HepG2 (cell line): ENCODE data around the gene TAF1A. TPM values are rescaled to one million over a fixed set of nuclear protein-coding genes. Genes with fewer than 3 reads are reported as not detected.

Experiments
- AHDC1 ChIP-seq: sonication (generic); formaldehyde crosslinking; IDR thresholded peaks from 2 replicates; pipeline ENCODE4 v1.5.1; 2020; ENCODE audit warnings: mild to moderate bottlenecking, missing genetic modification reagents, borderline replicate concordance
- ARID2 ChIP-seq: sonication (generic); formaldehyde crosslinking; IDR thresholded peaks from 2 replicates; pipeline ENCODE4 v1.8.1; 2022; ENCODE audit warnings: mild to moderate bottlenecking, missing genetic modification reagents, borderline replicate concordance
- ATF7-NPFF ChIP-seq: sonication (generic); formaldehyde crosslinking; IDR thresholded peaks from 2 replicates; pipeline ENCODE4 v1.8.1; 2023; ENCODE audit warnings: mild to moderate bottlenecking, low read depth, missing genetic modification reagents, moderate library complexity
- ATM ChIP-seq: fragments of 450-650 bp; IDR thresholded peaks from 2 replicates; pipeline ENCODE4 v1.7.1; 2017; ENCODE audit warnings: mild to moderate bottlenecking, borderline replicate concordance
- CHD4 ChIP-seq: fragments of 200-600 bp; sonication (generic); IDR thresholded peaks from 2 replicates; pipeline ENCODE4 v1.7.0; 2017; ENCODE audit warnings: mild to moderate bottlenecking, low read length, borderline replicate concordance
- ESRRA ChIP-seq: sonication (generic); formaldehyde crosslinking; IDR thresholded peaks from 2 replicates; pipeline ENCODE4 v1.5.1; 2020; ENCODE audit warnings: mild to moderate bottlenecking, low read depth, missing genetic modification reagents
- FOXK1 ChIP-seq: sonication (generic); formaldehyde crosslinking; IDR thresholded peaks from 2 replicates; pipeline ENCODE4 v1.4.0; 2020; ENCODE audit warnings: low read depth, missing genetic modification reagents, borderline replicate concordance
- GABPA ChIP-seq, 2 experiments: IDR thresholded peaks; 2 replicates each; pipeline ENCODE4 v1.6.1; 2011 to 2016; ENCODE audit warnings: low read depth in 2 of 2, low read length in 1 of 2, missing biosample characterization in 1 of 2, missing genetic modification characterization in 1 of 2
- GATAD2A ChIP-seq: IDR thresholded peaks from 2 replicates; pipeline ENCODE4 v1.6.1; 2016
- HMG20B ChIP-seq: conservative IDR thresholded peaks from 2 replicates; pipeline ENCODE4 v1.6.1; 2016; ENCODE audit warnings: missing genetic modification reagents, missing compliant biosample characterization
- HOMEZ ChIP-seq: IDR thresholded peaks from 2 replicates; pipeline ENCODE4 v1.6.1; 2016; ENCODE audit warnings: low read depth
- IRX3 ChIP-seq: sonication (generic); formaldehyde crosslinking; IDR thresholded peaks from 2 replicates; pipeline ENCODE4 v1.8.1; 2023; ENCODE audit warnings: mild to moderate bottlenecking, low read depth, missing genetic modification reagents, borderline replicate concordance
- MED1 ChIP-seq: sonication (generic); formaldehyde crosslinking; IDR thresholded peaks from 2 replicates; pipeline ENCODE4 v1.4.0; 2020; ENCODE audit warnings: missing genetic modification reagents
- MIXL1 ChIP-seq: IDR thresholded peaks from 2 replicates; pipeline ENCODE4 v1.6.1; 2016
- MTF2 ChIP-seq: sonication (generic); formaldehyde crosslinking; IDR thresholded peaks from 2 replicates; pipeline ENCODE4 v1.5.0; 2020; ENCODE audit warnings: missing genetic modification reagents, borderline replicate concordance
- REPIN1 ChIP-seq: sonication (generic); formaldehyde crosslinking; IDR thresholded peaks from 2 replicates; pipeline ENCODE4 v1.8.0; 2022; ENCODE audit warnings: missing genetic modification reagents, low read depth, mild to moderate bottlenecking, borderline replicate concordance
- RFXANK ChIP-seq: IDR thresholded peaks from 2 replicates; pipeline ENCODE4 v1.6.1; 2016
- TBX3 ChIP-seq: fragments of 450-650 bp; IDR thresholded peaks from 2 replicates; pipeline ENCODE4 v1.6.1; 2017; ENCODE audit warnings: antibody characterized with exemption, mild to moderate bottlenecking, inconsistent platforms, borderline replicate concordance
- THAP11 ChIP-seq: IDR thresholded peaks from 2 replicates; pipeline ENCODE4 v1.6.1; 2016; ENCODE audit warnings: missing biosample characterization, missing genetic modification reagents
- ZNF34 ChIP-seq: sonication (generic); formaldehyde crosslinking; IDR thresholded peaks from 2 replicates; pipeline ENCODE4 v1.4.0; 2020; ENCODE audit warnings: mild to moderate bottlenecking, missing genetic modification reagents, borderline replicate concordance
- ZNF430 ChIP-seq: sonication (generic); formaldehyde crosslinking; IDR thresholded peaks from 2 replicates; pipeline ENCODE4 v1.9.0; 2021; ENCODE audit warnings: mild to moderate bottlenecking, missing genetic modification reagents
- ZNF484 ChIP-seq: sonication (generic); formaldehyde crosslinking; IDR thresholded peaks from 2 replicates; pipeline ENCODE4 v1.5.1; 2020; ENCODE audit warnings: mild to moderate bottlenecking, low read depth, missing genetic modification reagents, borderline replicate concordance
- ZNF550 ChIP-seq: sonication (generic); formaldehyde crosslinking; IDR thresholded peaks from 2 replicates; pipeline ENCODE4 v1.4.0; 2020; ENCODE audit warnings: mild to moderate bottlenecking, missing genetic modification reagents, borderline replicate concordance
- ZNF615 ChIP-seq: sonication (generic); formaldehyde crosslinking; IDR thresholded peaks from 2 replicates; pipeline ENCODE4 v1.5.0; 2020; ENCODE audit warnings: mild to moderate bottlenecking, missing genetic modification reagents, borderline replicate concordance
- polyA plus RNA-seq, 8 experiments: library from polyadenylated mRNA; depleted of rRNA in 3 of 8; stranded (reverse) in 7 of 8; unstranded in 1 of 8; fragments of >200 nt; fragmentation: Illumina TruSeq in 4 of 8; extraction: Trizol in 4 of 8; gene quantifications; 2 replicates each; pipeline versions ENCODE4 v1.2.1 to v1.2.3, GENCODE V29; 2011 to 2016; ENCODE audit warnings: low read depth in 4 of 8, missing spikeins in 1 of 8, mixed read lengths in 1 of 8; ENCODE audit not compliant: insufficient read depth in 1 of 8
- total RNA-seq, 5 experiments: library from RNA; depleted of rRNA; stranded (reverse); fragments of >200 nt; fragmentation: Illumina TruSeq; extraction: Trizol; gene quantifications; 2 replicates each; pipeline ENCODE4 v1.2.3, GENCODE V29; 2016; ENCODE audit warnings: low read depth in 1 of 5

TAF1A gene
- total and polyA plus RNA-seq, 2 of the 13 experiments (the other 11 are each of a cell fraction or from before 2014, with no cell fraction given), result 3.3 to 10.7 TPM

- TF ChIP-seq REPIN1 (CRISPR knock-in tag) (peak; percentile 55; the same call in 1 of the 2 replicates), HOMEZ (CRISPR knock-in tag) (peak; percentile 75; the same call in 1 of the 2 replicates), IRX3 (CRISPR knock-in tag) (0 out of 2 replicates have a peak, but pooled peaks have one; percentile 37), ESRRA (CRISPR knock-in tag) (peak; percentile 55; the same call in 1 of the 2 replicates), ZNF615 (CRISPR knock-in tag) (no peak), THAP11 (CRISPR knock-in tag) (0 out of 2 replicates have a peak, but pooled peaks have one; percentile 38), ZNF34 (CRISPR knock-in tag) (no peak), MED1 (CRISPR knock-in tag) (peak; percentile 27; the same call in 1 of the 2 replicates), RFXANK (no peak), MIXL1 (CRISPR knock-in tag) (peak; percentile 48; the same call in 1 of the 2 replicates), ATM (no peak), MTF2 (CRISPR knock-in tag) (no peak), ZNF550 (CRISPR knock-in tag) (no peak), ARID2 (CRISPR knock-in tag) (no peak), FOXK1 (CRISPR knock-in tag) (0 out of 2 replicates have a peak, but pooled peaks have one; percentile 13), HMG20B (CRISPR knock-in tag) (no peak), GATAD2A (CRISPR knock-in tag) (peak; percentile 75), ZNF484 (CRISPR knock-in tag) (no peak), AHDC1 (CRISPR knock-in tag) (0 out of 2 replicates have a peak, but pooled peaks have one; percentile 35), ATF7-NPFF (no peak), CHD4 (no peak), GABPA (IDR thresholded peaks at IDR 0.05; ENCODE audit: low read depth, low read length) (no peak), GABPA (CRISPR knock-in tag; IDR thresholded peaks at IDR 0.05; ENCODE audit: low read depth) (no peak), TBX3 (peak; percentile 46; the same call in 1 of the 2 replicates), ZNF430 (CRISPR knock-in tag) (peak; percentile 25; the same call in 1 of the 2 replicates)
These were observed 33.6 kb downstream of the TAF1A start (continued) for GRCh38 chr1:222555992-222556615.
